Measurements from ENCODE around the gene RNF152.
A peak's percentile ranks its signal among the peaks of the same experiment; 100 is the strongest.

Gene RNF152

DNA sequence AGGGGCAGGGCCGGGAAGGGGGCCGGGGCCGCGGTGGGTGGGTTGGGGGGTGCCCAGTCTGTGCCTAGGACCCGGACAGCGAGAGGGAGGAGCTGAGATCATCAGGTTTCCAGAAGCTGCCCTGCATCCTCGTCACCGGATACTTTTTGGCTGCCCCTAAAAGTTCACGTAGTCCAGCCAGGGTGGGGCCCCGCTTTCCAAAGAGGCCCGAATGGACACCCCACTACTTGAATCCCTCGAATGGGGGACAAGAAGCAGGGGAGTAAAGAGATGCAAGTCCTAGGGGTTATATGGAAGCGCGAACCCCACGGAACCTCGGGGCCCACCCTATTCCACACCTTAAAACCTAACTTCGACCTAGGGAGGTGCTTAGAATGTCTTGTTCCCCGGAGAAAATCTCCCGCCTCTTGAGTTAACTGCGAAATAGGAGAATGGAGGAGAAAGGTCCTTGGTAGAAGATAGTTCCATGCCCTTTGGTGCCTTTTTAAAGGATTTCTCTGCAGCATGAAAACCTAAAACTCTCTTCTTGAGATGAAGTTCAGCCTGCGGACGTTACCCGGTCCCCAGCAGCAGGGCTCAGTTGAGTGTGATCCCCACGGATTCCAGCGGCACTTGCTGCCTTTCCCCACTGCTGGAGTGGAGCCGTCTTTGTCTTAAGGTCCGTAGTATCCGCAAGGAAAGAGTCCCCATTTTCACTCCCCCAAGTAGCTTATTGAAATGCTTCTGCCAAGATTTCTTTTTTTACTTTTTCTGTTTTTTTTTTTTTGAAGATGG is 2.1 kb upstream of the RNF152 start:
- DNase-seq (ENCODE audit: low read depth): no peak

DNA sequence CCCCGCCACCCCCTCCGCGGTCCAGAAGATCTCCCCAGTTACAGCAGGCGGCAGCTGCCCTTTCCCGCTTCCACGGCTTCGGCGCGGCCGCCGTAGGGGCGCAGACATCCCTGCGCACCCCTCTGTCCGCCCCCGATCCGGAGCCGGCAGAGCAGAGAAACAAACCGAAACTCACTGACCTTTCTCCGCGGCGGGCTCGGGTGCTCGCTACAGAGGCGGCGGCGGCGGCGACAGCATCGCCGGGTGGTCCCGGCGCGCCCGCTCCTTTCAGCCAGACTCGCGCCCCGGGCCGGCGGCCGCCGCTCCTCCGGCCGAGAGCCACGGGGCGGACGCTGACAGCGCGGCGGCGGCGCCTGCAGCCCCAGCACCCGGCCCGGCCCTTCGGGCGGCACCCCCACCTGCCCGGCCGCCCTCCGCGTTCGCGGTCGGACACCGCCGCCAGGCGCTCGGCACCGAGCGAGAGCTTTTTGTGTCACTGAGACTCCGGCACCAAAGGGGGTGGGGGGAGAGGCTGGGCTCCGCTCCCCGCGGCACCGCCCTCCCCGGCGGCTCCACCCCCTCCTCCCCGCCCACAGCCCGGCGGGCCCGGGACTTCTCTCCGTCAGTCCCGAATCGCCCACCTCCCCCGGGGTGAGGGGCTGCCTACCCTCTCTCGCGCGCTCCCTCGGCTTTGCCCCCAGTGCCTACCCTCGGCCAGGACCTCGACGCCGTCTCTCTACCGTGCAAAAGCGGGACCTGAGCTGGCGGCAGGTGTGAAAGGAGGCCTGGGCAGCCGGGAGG is 1.4 kb upstream of the RNF152 start:
- peak; percentile 55 for DNase-seq (ENCODE audit: low read depth)

DNA sequence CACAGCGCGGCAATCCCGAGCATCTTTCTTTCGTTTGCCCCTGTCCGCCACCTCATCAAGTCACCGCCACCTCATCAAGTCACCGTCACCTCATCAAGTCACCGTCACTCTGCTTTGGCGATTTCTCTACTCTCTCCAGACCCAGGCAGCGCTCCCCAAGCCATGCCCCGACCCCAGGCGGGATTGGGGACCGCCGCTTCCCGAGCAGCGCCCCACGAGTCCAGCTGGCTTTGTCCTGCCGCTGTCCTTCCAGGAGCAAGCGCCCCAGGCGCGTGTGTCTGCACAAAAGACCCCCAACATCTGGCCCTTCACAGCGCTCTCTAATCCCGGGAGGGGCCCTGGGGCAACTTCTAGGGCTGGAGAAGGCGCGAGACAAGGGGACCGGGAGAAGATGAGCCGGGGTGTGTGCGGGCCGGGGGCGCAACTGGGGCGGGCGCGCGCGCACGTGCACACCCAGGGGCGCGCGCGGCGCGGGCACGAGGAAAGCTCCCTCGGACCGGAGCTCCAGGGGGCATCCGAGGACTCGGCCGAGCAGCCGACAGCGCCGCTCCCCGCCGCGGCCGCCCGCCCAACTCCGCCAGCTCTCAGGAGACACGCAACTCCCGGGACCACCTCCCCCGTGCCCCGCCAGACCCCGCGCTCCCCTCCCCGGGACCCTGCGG is 633 bp upstream of the RNF152 start:
- DNase-seq (ENCODE audit: low read depth): peak; percentile 4

DNA sequence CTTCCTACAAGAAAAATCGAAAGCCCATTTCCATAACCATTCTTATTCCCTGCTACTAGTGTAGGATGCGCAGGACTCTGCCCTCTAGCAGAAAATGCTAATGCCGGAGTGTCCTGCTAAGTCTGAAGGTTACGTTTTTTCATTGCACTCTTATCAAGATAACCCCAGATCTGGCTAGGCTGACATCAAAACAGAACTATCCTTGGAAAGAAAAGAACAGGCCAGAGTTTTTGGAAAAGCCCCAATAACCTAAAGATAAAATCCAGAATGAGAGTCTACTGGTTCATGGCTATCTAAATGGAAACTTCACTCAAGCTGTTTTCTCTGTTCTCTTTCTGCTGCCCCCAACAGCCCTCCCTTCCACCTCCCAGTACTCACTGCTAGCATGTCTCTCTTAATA is 913 bp downstream of the RNF152 start:
- DNase-seq (ENCODE audit: low read depth): no peak

DNA sequence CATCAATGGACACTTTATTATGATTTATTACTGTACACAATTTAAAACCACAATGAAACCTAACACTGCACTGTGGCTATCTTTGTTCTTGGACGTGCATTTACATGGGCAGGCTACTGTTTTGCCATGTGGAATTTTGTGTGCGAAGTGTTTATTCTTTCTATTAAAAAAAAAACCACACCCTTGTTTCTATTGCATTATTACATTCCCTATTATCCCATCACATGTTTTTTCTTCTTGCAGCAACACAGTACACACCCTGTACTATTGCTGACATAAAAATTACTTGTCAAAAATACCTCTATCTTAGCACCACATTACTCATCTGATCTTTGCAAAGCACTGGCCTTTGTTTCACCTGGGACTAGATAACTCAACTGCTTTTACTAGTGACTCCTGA is 1.5 kb downstream of the RNF152 start:
- no peak for DNase-seq (ENCODE audit: low read depth)

DNA sequence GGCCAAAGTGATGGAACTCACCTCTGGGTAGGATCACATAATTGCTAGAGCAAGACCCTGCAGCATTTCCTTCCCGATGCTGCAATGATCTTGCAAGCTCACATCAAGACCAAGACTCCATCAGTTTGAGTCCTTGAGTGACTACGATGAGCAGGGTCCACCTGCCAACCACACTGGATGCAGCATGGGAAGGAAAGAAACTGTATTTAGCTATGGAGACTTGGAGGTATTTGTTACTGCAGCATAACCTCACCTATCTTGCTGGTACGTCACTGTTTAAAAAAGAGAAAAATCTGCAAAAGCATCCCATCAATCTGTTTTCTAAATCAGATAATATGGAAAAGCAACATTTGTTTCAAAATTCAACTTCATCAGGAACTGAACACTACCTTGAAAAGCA is 2.5 kb downstream of the RNF152 start:
- DNase-seq (ENCODE audit: low read depth): no peak

DNA sequence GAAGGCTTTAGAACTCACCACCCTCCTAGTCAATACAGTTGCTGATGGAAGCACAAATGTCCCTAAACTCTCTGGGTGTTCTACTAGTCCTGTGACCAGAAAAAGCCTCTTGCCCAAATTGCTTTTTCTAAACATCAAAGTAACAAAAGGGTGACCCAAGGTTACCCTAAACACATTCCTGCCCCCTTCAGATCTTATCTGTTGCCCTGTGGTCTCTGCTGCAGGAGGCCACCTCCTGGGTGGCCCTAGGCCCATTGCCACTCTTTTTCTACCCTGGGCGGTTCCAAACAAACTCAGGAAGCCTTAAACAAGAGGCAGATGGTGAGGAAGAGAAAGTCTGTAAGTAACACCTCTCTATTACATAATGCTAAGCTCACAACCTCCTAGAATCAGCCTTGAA is 3.3 kb downstream of the RNF152 start:
- no peak for DNase-seq (ENCODE audit: low read depth)

DNA sequence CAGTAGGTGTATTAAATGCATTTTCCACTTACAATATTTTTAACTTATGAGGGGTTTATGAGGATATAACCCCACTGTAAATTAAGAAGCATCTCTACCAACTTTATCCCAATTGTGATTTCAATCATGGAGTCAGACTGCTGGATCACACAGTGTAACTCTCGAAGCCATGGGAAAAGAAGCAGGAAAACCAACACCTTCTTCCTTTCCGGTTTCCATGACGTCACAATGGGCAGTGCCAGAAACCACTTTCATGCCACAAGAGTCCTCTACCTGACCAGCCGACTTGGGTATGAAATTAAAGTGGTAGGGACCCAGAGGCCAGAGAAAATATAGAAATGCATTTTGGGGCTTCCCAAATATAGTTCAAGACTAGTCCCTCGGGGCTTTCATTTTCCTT is 4.2 kb downstream of the RNF152 start:
- no peak for DNase-seq (ENCODE audit: low read depth)

DNA sequence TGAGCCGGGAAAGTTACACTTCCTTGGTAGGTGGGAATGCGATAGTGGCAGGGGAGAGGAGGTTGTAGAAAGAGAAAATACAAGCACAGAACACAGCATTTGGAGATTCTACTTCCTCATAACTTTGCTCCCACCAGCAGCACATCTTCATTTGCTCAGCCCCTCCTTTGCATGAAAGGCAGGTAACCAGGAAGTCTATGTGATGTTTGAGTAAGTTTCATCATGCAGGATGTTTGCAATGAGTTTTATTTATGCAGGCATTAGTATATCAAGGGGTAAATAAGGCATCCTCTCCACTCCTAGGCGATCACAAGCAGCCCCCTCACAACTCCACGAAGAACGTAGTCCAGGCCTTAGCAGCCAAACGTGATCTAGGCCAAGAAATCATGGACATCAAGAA is 5.0 kb downstream of the RNF152 start:
- DNase-seq (ENCODE audit: low read depth): no peak

DNA sequence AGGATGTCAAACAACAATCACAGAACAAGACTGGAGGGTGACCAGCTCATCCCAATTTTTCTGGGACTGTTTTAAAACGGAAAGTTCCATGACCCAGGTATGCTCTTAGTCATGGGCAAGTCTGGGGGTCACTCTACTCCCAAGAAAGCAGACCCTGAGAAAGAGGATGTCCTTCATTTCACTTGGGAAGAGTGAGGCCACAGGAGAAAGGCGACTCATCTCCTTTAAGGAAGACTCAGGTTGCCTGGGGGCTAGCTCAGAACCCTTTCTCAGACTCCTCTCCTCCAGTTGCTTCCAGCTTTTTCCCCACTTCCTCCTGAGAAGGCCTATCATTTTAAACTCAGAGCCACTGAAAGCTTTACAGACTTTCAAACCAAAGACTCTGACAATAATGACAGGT is 9.3 kb downstream of the RNF152 start:
- no peak for DNase-seq (ENCODE audit: low read depth)

DNA sequence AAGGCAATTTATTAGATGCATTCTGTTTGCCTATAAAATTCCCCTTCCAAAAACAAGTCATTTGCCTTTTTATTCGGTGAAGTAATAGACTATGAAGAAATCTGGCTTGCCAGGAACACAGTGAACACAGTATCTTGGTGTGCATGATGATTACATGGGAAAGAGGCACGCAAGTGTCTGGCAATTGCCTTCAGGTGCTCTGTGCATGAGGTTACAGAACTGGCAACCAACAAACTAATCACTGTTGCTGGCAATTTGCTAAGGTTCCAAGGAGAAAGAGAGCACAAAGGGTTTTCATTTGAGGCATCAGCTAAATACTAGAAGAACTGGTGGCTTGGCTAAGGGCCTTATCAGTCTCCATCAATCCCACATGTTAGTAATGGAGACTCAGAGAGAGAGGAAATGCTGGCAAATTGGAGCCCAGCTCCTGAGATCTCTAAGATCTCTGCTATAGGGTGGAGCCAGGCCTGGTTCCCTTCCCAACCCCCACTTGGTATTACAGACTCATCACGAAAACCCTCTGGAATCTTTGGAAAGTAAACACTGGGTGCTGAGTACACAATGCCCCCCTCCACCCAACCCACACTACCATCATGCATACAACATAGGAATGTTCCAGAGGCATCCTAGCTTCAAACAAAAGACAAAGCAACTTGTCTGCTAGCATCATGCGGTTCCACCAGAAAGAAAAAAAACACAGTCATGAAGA is 10.4 kb downstream of the RNF152 start:
- no peak for DNase-seq (ENCODE audit: low read depth)

DNA sequence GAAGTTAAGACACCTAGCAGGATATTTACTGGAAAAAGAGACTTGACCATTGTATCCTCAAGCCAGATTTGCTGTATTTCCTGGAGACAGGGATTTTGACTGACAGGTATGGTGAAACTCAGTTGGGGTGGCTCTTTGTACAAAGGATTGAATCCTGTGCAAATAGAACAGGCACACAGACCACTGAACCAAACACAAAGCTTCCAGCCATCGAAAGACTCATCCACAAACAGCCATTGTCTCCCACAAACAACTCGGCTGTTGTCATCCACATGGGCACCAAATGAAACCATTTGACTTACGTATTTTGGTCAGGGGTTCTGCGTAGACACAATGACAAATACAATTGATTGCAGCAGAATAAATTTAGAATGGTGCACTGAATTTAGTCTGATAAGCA is 15.9 kb downstream of the RNF152 start:
- no peak for DNase-seq (ENCODE audit: low read depth)

DNA sequence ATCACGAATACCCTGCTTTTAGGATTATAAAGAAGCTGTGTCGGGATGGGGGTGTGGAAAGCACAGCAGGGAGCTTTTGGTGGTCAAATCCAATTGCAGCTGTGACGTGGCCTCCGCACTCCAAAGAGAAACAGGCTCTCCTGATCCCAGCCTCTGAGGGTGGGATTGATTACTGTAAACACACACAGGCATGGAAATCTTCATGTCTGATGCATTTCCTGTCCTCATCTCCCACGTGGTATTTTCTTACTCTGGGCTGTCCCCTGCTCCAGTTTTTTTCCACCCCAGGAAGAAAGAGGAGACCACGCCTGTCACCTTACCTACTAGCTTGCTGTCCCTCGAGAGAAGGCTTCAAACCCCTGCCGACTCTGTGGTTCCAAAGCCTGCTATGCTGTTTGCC is 22.7 kb downstream of the RNF152 start:
- no peak for DNase-seq (ENCODE audit: low read depth)

DNA sequence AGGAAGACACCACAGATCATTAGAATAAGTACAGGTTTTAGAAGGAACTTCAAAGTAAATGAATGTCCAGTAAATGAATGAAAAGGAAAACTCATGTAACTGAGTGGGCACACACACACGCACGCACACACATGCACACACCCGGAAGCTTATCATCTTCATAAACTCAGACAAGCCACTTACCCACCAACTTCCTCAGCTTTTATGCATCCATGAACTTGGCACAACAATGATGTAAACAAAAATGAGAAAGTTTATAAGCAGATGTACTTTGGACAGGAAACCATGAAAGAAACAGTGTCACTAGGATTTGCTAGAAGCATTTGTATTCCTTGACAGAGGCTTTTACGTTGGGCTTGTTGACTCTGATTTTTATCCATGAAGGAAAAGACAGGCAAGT is 23.2 kb downstream of the RNF152 start:
- no peak for DNase-seq (ENCODE audit: low read depth)

DNA sequence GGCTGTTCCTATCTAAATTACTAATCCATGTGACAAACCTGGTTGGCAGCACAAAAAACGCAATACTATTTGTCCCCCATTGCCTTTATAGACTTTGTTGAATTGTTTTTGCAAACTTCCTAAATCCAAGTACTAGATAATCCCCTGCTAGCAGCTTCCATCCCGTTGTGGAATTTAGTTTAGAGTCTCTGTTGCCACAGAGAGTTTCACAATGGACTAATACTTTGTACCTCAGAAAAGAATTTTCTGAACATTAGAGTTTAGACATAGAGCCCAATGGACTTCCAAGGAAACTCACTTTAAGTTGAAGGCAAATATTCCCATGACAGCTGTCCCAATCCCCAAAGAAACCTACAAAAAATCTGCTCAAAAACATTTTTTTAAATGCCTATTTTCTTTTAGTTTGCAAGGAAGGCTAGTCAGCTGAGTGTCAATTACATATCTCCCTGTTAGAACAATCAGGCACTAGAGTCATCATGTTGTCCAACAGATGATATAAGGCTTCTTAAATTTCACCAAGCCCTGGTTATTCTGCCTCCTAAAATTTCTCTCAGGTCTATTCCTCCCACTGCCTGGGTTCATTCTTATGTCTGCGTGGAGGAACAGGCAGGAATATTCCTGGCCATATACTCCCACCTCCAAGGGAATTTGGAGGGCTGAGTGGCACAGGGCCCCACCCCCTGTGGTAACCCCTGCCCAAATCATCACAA is 27.2 kb downstream of the RNF152 start:
- no peak for DNase-seq (ENCODE audit: low read depth)

DNA sequence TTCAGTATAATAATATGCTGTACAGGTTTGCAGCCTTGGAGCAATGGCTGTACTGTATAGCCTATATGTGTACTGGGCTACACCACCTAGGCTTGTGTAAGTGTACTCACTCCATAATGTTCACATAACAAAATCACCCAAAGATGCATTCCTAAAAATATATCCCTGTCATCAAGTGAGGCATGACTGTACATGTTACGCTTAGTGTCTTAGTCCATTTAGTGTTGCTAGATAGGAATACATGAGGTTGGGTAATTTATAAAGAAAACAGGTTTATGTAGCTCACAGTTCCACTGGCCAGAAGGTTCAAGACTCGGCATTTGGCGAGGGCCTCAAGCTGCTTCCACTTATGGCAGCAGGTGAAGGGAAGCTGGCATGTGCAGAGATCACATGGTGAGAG is 31.4 kb downstream of the RNF152 start:
- no peak for DNase-seq (ENCODE audit: low read depth)

DNA sequence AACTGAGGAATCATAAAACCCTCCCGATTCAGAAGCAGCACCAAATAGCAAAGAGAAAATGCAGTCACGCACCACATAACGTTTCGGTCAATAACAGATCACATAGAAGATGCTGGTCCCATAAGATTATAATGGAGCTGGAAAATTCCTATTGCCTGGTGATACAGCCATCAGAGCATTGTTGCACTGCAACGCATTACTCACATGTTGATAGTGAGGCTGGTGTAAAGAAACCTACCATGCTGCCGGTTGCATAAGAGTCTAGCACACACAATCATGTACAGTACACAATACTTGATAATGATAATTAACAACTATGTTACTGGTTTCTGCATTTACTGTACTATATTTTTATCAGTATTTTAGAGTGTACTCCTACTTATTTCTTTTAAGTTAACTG is 32.5 kb downstream of the RNF152 start:
- no peak for DNase-seq (ENCODE audit: low read depth)

DNA sequence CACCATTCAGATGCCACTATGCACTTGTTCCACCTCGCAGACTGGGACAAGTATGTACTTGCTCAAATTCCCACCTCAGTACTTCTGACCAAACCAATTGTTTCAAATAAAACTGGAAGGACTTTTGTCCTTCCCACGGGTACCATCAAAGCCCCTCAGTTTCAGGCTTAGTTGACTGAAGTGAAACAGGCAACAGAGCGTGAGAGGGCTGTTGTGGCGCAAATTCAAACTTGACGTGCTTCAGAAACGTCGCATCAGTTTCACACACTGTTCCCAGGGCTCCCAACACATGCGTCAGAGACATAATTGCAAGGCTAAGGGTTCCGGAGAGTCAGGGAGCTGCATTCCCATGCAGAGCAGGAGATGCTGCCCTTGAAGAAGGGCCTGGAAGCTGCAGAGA is 33.7 kb downstream of the RNF152 start:
- no peak for DNase-seq (ENCODE audit: low read depth)

DNA sequence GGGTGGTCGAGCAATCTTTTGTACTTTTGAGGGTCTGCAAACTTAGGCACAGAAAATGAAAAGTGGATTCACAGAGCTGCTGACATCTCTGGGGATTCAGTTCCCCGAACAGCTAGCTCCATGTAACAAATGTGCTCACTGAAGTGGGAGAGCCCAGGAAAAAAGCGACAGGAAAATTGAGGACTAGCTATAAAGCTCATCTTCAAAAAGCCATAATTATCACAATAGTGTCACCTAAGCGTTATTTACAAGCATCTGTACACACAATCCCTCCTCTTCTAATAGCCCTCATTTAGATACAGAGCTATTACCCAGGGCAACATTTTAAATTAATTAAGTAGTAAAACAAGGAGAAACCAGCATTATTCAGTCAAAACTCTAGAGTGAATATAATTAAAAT is 36.1 kb downstream of the RNF152 start:
- DNase-seq (ENCODE audit: low read depth): no peak

DNA sequence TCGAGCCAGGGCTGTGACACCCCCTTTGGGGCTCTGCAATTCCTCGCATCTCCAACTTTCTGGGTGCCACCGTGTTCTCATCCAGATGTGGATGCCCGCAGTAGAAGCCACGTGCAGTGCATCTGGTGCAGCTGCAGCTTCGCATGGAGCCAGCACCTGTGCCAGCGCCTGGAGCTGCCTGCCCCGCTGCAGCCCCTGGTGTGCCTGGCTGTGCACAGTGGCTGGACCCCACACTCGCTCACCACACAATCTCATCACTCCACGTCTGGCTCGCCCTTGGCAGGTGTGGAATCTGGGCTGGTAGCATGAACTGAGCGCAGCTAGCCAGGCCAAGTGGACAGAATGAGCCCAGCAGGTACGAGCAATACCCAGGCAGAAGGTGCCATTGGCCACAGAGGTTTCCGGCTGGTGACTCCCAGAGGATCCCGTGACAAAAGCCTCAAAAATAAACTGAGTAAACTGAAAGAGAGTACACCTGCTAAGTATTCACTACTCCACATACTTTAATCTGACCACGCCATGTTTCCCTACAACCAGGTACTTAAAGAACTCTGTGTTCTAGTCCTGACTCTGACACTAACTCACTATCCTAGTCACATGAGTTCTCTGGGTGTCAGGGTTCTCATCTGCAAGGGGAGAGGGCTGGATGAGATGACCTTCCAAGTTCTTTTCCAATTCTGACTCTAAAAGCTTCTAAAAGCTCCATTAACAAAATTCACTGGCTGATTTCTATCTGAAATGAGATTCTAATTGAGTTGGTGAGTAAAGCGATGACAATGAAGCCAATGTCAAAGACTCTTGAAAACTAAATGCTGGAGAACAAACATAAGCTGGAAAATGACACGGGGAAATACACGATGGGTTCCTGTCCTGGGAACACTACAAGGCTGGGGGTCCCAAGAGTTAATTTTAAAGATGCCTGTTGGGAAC is 37.1 kb downstream of the RNF152 start:
- no peak for DNase-seq (ENCODE audit: low read depth)
